ENCODE data around the gene PAX1. TPM values are rescaled to one million over a fixed set of nuclear protein-coding genes. Genes with fewer than 3 reads are reported as not detected.

The PAX1 gene
- not detected for total RNA-seq (2013)
- not detected for polyA plus RNA-seq
- not detected in 2 replicates for polyA minus RNA-seq
- total RNA-seq, result 0 to 0.46 (median 0.03) reads per million in 11 experiments

- TF ChIP-seq CTCF (IDR thresholded peaks at IDR 0.05), result no peak
- Histone ChIP-seq H3K36me3 (replicated peaks in 1 of 2; ENCODE audit: control insufficient read depth in 1 of 2, insufficient read depth in 2 of 2, low read length in 2 of 2) (no peaks in the 10 kb centered on the region), H2AFZ (ENCODE audit: insufficient read depth, low read depth, low read length, poor library complexity, severe bottlenecking) (no peak within 1 kb of the TSS), H3K27me3 (ENCODE audit: control insufficient read depth in 2 of 2, insufficient read depth in 2 of 2, low read length in 2 of 2) (peaks cover 60 to 93% of the 10 kb centered on the region in 2 donors), H3K4me3 (replicated peaks in 1 of 3; ENCODE audit: low read depth in 2 of 3, low read length in 3 of 3) (no peak within 1 kb of the TSS), H4K20me1 (ENCODE audit: insufficient read depth, low read length) (no peaks in the 10 kb centered on the region), H3K4me1 (ENCODE audit: control insufficient read depth in 1 of 2, insufficient read depth in 2 of 2, low read length in 2 of 2) (no peaks in the 10 kb centered on the region), H3K9me3 (replicated peaks in 1 of 2; ENCODE audit: control insufficient read depth in 1 of 2, insufficient read depth in 1 of 2, low read length in 2 of 2) (peaks cover 0 to 64% of the 10 kb centered on the region in 2 donors), H3K79me2 (ENCODE audit: insufficient read depth, low read length) (no peaks in the 10 kb centered on the region), H3K27ac (ENCODE audit: low read depth in 1 of 2, low read length in 2 of 2) (no peak within 1 kb of the TSS), H3K4me2 (replicated peaks; ENCODE audit: extremely low read depth, low read length, poor library complexity, severe bottlenecking) (no peak within 1 kb of the TSS), H3K9ac (ENCODE audit: insufficient read depth, low read length, poor library complexity, severe bottlenecking) (no peak within 1 kb of the TSS)
- Mint-ChIP-seq H3K27ac (no peak within 1 kb of the TSS), H3K27me3 (ENCODE audit: low read depth in 3 of 3) (peaks cover 94 to 97% (median 97%) of the 10 kb centered on the region in 3 donors), H3K9me3 (peaks cover 0 to 19% (median 7%) of the 10 kb centered on the region in 7 donors), H3K36me3 (peaks cover 2 to 3% of the 10 kb centered on the region in 2 donors), H3K4me3 (peak within 1 kb of the TSS in 1 of 2 donors; percentile 82), H3K4me1 (peaks cover 7% of the 10 kb centered on the region)
- WGBS (ENCODE audit: insufficient coverage), result 3% methylated on average over 72 of the region's 73 CpGs
- no peak for DNase-seq
- intact Hi-C loops (cut with micrococcal nuclease), result no loop called here
Measured at GRCh38 chr20:21705575-21706260, at the start of gene PAX1. Gene PAX1 (plus strand): TSS chr20:21705664. CDS start chr20:21705713, 49 bp downstream.

GRCh38 chr20:21656308-21657067 lies 49.0 kb upstream of the PAX1 start:
- DNase-seq, result no peak
- Histone ChIP-seq H3K4me2 (replicated peaks; ENCODE audit: extremely low read depth, low read length, poor library complexity, severe bottlenecking) (no peak overlapping the region), H3K9me3 (replicated peaks in 1 of 2; ENCODE audit: control insufficient read depth in 1 of 2, insufficient read depth in 1 of 2, low read length in 2 of 2) (no peaks in the 10 kb centered on the region), H3K9ac (ENCODE audit: insufficient read depth, low read length, poor library complexity, severe bottlenecking) (no peak overlapping the region), H3K36me3 (replicated peaks in 1 of 2; ENCODE audit: control insufficient read depth in 1 of 2, insufficient read depth in 2 of 2, low read length in 2 of 2) (no peaks in the 10 kb centered on the region), H4K20me1 (ENCODE audit: insufficient read depth, low read length) (no peaks in the 10 kb centered on the region), H3K27me3 (ENCODE audit: control insufficient read depth in 2 of 2, insufficient read depth in 2 of 2, low read length in 2 of 2) (no peaks in the 10 kb centered on the region), H2AFZ (ENCODE audit: insufficient read depth, low read depth, low read length, poor library complexity, severe bottlenecking) (no peak overlapping the region), H3K4me3 (replicated peaks in 1 of 3; ENCODE audit: low read depth in 2 of 3, low read length in 3 of 3) (no peak overlapping the region), H3K79me2 (ENCODE audit: insufficient read depth, low read length) (no peaks in the 10 kb centered on the region), H3K27ac (ENCODE audit: low read depth in 1 of 2, low read length in 2 of 2) (no peak overlapping the region), H3K4me1 (ENCODE audit: control insufficient read depth in 1 of 2, insufficient read depth in 2 of 2, low read length in 2 of 2) (no peaks in the 10 kb centered on the region)
- H3K9me3 Mint-ChIP-seq, result peaks cover 0 to 2% (median 0%) of the 10 kb centered on the region in 7 donors
- no peak for TF ChIP-seq CTCF (IDR thresholded peaks at IDR 0.05)
- H3K36me3 Mint-ChIP-seq, result no peaks in the 10 kb centered on the region
- H3K27ac Mint-ChIP-seq, result no peak overlapping the region
- 94% methylated on average over 3 of the region's 7 CpGs for WGBS (ENCODE audit: insufficient coverage)
- H3K27me3 Mint-ChIP-seq (ENCODE audit: low read depth in 3 of 3), result peaks cover 3 to 7% (median 4%) of the 10 kb centered on the region in 3 donors
- intact Hi-C loops (cut with micrococcal nuclease), result no loop called here
- H3K4me1 Mint-ChIP-seq, result no peaks in the 10 kb centered on the region
- no peak overlapping the region for H3K4me3 Mint-ChIP-seq
